ENCODE measurements around the gene PRDM5.

PRDM5 gene

GRCh38 chr4:120816296-120816965, 106.1 kb downstream of the PRDM5 start:
- Histone ChIP-seq H3K4me3 (ENCODE audit: low read length) (no peak overlapping the region), H3K36me3 (ENCODE audit: insufficient read depth, low read length) (no peaks in the 10 kb centered on the region), H3K4me1 (ENCODE audit: control insufficient read depth, insufficient read depth, low read length) (no peaks in the 10 kb centered on the region), H3K4me2 (ENCODE audit: low read length) (no peak overlapping the region), H3K9ac (ENCODE audit: low read depth, low read length) (no peak overlapping the region), H3K9me3 (replicated peaks; ENCODE audit: low read length) (no peaks in the 10 kb centered on the region), H3K27me3 (ENCODE audit: control insufficient read depth, insufficient read depth, low read length) (no peaks in the 10 kb centered on the region)

- Histone ChIP-seq H3K9ac (ENCODE audit: low read depth, low read length) (no peak overlapping the region), H3K4me3 (ENCODE audit: low read length) (no peak overlapping the region), H3K27me3 (ENCODE audit: control insufficient read depth, insufficient read depth, low read length) (no peaks in the 10 kb centered on the region), H3K4me1 (ENCODE audit: control insufficient read depth, insufficient read depth, low read length) (no peaks in the 10 kb centered on the region), H3K36me3 (ENCODE audit: insufficient read depth, low read length) (no peaks in the 10 kb centered on the region), H3K4me2 (ENCODE audit: low read length) (no peak overlapping the region), H3K9me3 (replicated peaks; ENCODE audit: low read length) (no peaks in the 10 kb centered on the region)
Observed at GRCh38 chr4:120815361-120815760, 107.2 kb downstream of the PRDM5 start.

- Histone ChIP-seq H3K4me3 (ENCODE audit: low read length) (no peak overlapping the region), H3K27me3 (ENCODE audit: control insufficient read depth, insufficient read depth, low read length) (no peaks in the 10 kb centered on the region), H3K36me3 (ENCODE audit: insufficient read depth, low read length) (no peaks in the 10 kb centered on the region), H3K9me3 (replicated peaks; ENCODE audit: low read length) (no peaks in the 10 kb centered on the region), H3K4me1 (ENCODE audit: control insufficient read depth, insufficient read depth, low read length) (no peaks in the 10 kb centered on the region), H3K9ac (ENCODE audit: low read depth, low read length) (no peak overlapping the region), H3K4me2 (ENCODE audit: low read length) (no peak overlapping the region)
Observed at GRCh38 chr4:120814886-120815285, 107.6 kb downstream of the PRDM5 start.

- H3K9ac ChIP-seq (ENCODE audit: low read depth, low read length) = no peak overlapping the region
- H3K9me3 ChIP-seq (replicated peaks; ENCODE audit: low read length) = no peaks in the 10 kb centered on the region
- H3K36me3 ChIP-seq (ENCODE audit: insufficient read depth, low read length) = no peaks in the 10 kb centered on the region
- no peak overlapping the region for H3K4me3 ChIP-seq (ENCODE audit: low read length)
- no peak overlapping the region for H3K4me2 ChIP-seq (ENCODE audit: low read length)
- no peaks in the 10 kb centered on the region for H3K4me1 ChIP-seq (ENCODE audit: control insufficient read depth, insufficient read depth, low read length)
- H3K27me3 ChIP-seq (ENCODE audit: control insufficient read depth, insufficient read depth, low read length) = no peaks in the 10 kb centered on the region
Observed at GRCh38 chr4:120812216-120812615, 110.3 kb downstream of the PRDM5 start.

GRCh38 chr4:120809518-120809917, 113.0 kb downstream of the PRDM5 start:
- H3K4me1 ChIP-seq (ENCODE audit: control insufficient read depth, insufficient read depth, low read length) = no peaks in the 10 kb centered on the region
- H3K27me3 ChIP-seq (ENCODE audit: control insufficient read depth, insufficient read depth, low read length) = no peaks in the 10 kb centered on the region
- H3K9ac ChIP-seq (ENCODE audit: low read depth, low read length) = no peak overlapping the region
- H3K36me3 ChIP-seq (ENCODE audit: insufficient read depth, low read length) = no peaks in the 10 kb centered on the region
- no peaks in the 10 kb centered on the region for H3K9me3 ChIP-seq (replicated peaks; ENCODE audit: low read length)
- no peak overlapping the region for H3K4me3 ChIP-seq (ENCODE audit: low read length)
- H3K4me2 ChIP-seq (ENCODE audit: low read length) = no peak overlapping the region

- Histone ChIP-seq H3K9me3 (replicated peaks; ENCODE audit: low read length) (no peaks in the 10 kb centered on the region), H3K4me1 (ENCODE audit: control insufficient read depth, insufficient read depth, low read length) (no peaks in the 10 kb centered on the region), H3K4me3 (ENCODE audit: low read length) (no peak overlapping the region), H3K4me2 (ENCODE audit: low read length) (no peak overlapping the region), H3K9ac (ENCODE audit: low read depth, low read length) (no peak overlapping the region), H3K27me3 (ENCODE audit: control insufficient read depth, insufficient read depth, low read length) (no peaks in the 10 kb centered on the region), H3K36me3 (ENCODE audit: insufficient read depth, low read length) (no peaks in the 10 kb centered on the region)
Observed at GRCh38 chr4:120808475-120809141, 113.9 kb downstream of the PRDM5 start.

GRCh38 chr4:120801137-120801758, 121.3 kb downstream of the PRDM5 start:
- H3K27me3 ChIP-seq (ENCODE audit: control insufficient read depth, insufficient read depth, low read length) = no peaks in the 10 kb centered on the region
- H3K36me3 ChIP-seq (ENCODE audit: insufficient read depth, low read length) = no peaks in the 10 kb centered on the region
- no peak overlapping the region for H3K4me2 ChIP-seq (ENCODE audit: low read length)
- H3K9ac ChIP-seq (ENCODE audit: low read depth, low read length) = no peak overlapping the region
- no peaks in the 10 kb centered on the region for H3K9me3 ChIP-seq (replicated peaks; ENCODE audit: low read length)
- no peak overlapping the region for H3K4me3 ChIP-seq (ENCODE audit: low read length)
- peaks cover 8% of the 10 kb centered on the region for H3K4me1 ChIP-seq (ENCODE audit: control insufficient read depth, insufficient read depth, low read length)

- Histone ChIP-seq H3K36me3 (ENCODE audit: insufficient read depth, low read length) (no peaks in the 10 kb centered on the region), H3K4me2 (ENCODE audit: low read length) (no peak overlapping the region), H3K9ac (ENCODE audit: low read depth, low read length) (no peak overlapping the region), H3K4me3 (ENCODE audit: low read length) (no peak overlapping the region), H3K4me1 (ENCODE audit: control insufficient read depth, insufficient read depth, low read length) (peaks cover 8% of the 10 kb centered on the region), H3K27me3 (ENCODE audit: control insufficient read depth, insufficient read depth, low read length) (no peaks in the 10 kb centered on the region), H3K9me3 (replicated peaks; ENCODE audit: low read length) (no peaks in the 10 kb centered on the region)
Observed at GRCh38 chr4:120798570-120798969, 124.0 kb downstream of the PRDM5 start.

- no peaks in the 10 kb centered on the region for H3K9me3 ChIP-seq (replicated peaks; ENCODE audit: low read length)
Observed at GRCh38 chr4:120796271-120796670, 126.3 kb downstream of the PRDM5 start.

GRCh38 chr4:120785202-120785601, 137.3 kb downstream of the PRDM5 start:
- no peaks in the 10 kb centered on the region for H3K4me1 ChIP-seq (ENCODE audit: control insufficient read depth, insufficient read depth, low read length)
- no peaks in the 10 kb centered on the region for H3K36me3 ChIP-seq (ENCODE audit: insufficient read depth, low read length)
- no peak overlapping the region for H3K4me3 ChIP-seq (ENCODE audit: low read length)
- no peaks in the 10 kb centered on the region for H3K9me3 ChIP-seq (replicated peaks; ENCODE audit: low read length)
- no peak overlapping the region for H3K4me2 ChIP-seq (ENCODE audit: low read length)
- no peak overlapping the region for H3K9ac ChIP-seq (ENCODE audit: low read depth, low read length)
- H3K27me3 ChIP-seq (ENCODE audit: control insufficient read depth, insufficient read depth, low read length) = no peaks in the 10 kb centered on the region

More at GRCh38 chr4:120796271-120796670, 126.3 kb downstream of the PRDM5 start:
- Histone ChIP-seq H3K4me2 (ENCODE audit: low read length) (no peak overlapping the region), H3K36me3 (ENCODE audit: insufficient read depth, low read length) (no peaks in the 10 kb centered on the region), H3K9ac (ENCODE audit: low read depth, low read length) (no peak overlapping the region), H3K4me1 (ENCODE audit: control insufficient read depth, insufficient read depth, low read length) (peaks cover 5% of the 10 kb centered on the region), H3K27me3 (ENCODE audit: control insufficient read depth, insufficient read depth, low read length) (no peaks in the 10 kb centered on the region), H3K4me3 (ENCODE audit: low read length) (no peak overlapping the region)

- Histone ChIP-seq H3K4me3 (ENCODE audit: low read length) (no peak overlapping the region), H3K9me3 (replicated peaks; ENCODE audit: low read length) (no peaks in the 10 kb centered on the region), H3K4me1 (ENCODE audit: control insufficient read depth, insufficient read depth, low read length) (no peaks in the 10 kb centered on the region), H3K4me2 (ENCODE audit: low read length) (no peak overlapping the region), H3K27me3 (ENCODE audit: control insufficient read depth, insufficient read depth, low read length) (no peaks in the 10 kb centered on the region), H3K9ac (ENCODE audit: low read depth, low read length) (no peak overlapping the region), H3K36me3 (ENCODE audit: insufficient read depth, low read length) (no peaks in the 10 kb centered on the region)
Observed at GRCh38 chr4:120777459-120777858, 145.1 kb downstream of the PRDM5 start.

Data from skeletal muscle satellite cell (primary cell).